ENCODE data around the gene GOLGA3.

Gene GOLGA3

GRCh38 chr12:132747395-132747794, 81.3 kb downstream of the GOLGA3 start:
- no peak for DNase-seq

- DNase-seq: no peak
These were observed 82.1 kb downstream of the GOLGA3 start for GRCh38 chr12:132746613-132747012.

GRCh38 chr12:132743831-132744230, 84.8 kb downstream of the GOLGA3 start:
- DNase-seq: no peak

GRCh38 chr12:132741620-132742019, 87.0 kb downstream of the GOLGA3 start:
- DNase-seq: no peak

- no peak for DNase-seq
These were observed 88.0 kb downstream of the GOLGA3 start for GRCh38 chr12:132740652-132741051.

GRCh38 chr12:132740313-132740646, 88.4 kb downstream of the GOLGA3 start:
- no peak for DNase-seq

GRCh38 chr12:132739600-132740312, 88.9 kb downstream of the GOLGA3 start:
- DNase-seq: no peak

- no peak for DNase-seq
These were observed 91.8 kb downstream of the GOLGA3 start for GRCh38 chr12:132736913-132737312.

- DNase-seq: no peak
These were observed 92.3 kb downstream of the GOLGA3 start for GRCh38 chr12:132736378-132736777.

GRCh38 chr12:132735496-132735895, 93.2 kb downstream of the GOLGA3 start:
- DNase-seq: no peak

GRCh38 chr12:132734206-132734605, 94.5 kb downstream of the GOLGA3 start:
- no peak for DNase-seq

GRCh38 chr12:132731574-132731973, 97.1 kb downstream of the GOLGA3 start:
- no peak for DNase-seq

- no peak for DNase-seq
These were observed 98.3 kb downstream of the GOLGA3 start for GRCh38 chr12:132730353-132730752.

GRCh38 chr12:132729541-132730320, 98.9 kb downstream of the GOLGA3 start:
- DNase-seq: no peak

- DNase-seq: no peak
These were observed 100.2 kb downstream of the GOLGA3 start for GRCh38 chr12:132728502-132728901.

- no peak for DNase-seq
These were observed 101.4 kb downstream of the GOLGA3 start for GRCh38 chr12:132727091-132727794.

GRCh38 chr12:132726386-132726785, 102.3 kb downstream of the GOLGA3 start:
- DNase-seq: no peak

- DNase-seq: no peak
These were observed 104.0 kb downstream of the GOLGA3 start for GRCh38 chr12:132724506-132725241.

- no peak for DNase-seq
These were observed 104.9 kb downstream of the GOLGA3 start for GRCh38 chr12:132723764-132724140.

GRCh38 chr12:132723015-132723763, 105.5 kb downstream of the GOLGA3 start:
- no peak for DNase-seq

GRCh38 chr12:132720606-132721345, 107.9 kb downstream of the GOLGA3 start:
- DNase-seq: no peak

- no peak for DNase-seq
These were observed 108.7 kb downstream of the GOLGA3 start for GRCh38 chr12:132719954-132720324.
